NCI-H1092 treated with DMSO at 0.1 percent for 48 hours (cell line): ENCODE results near the gene SPEF2.
"Not testable (repeated sequence)": the region's sequence is repeated elsewhere in the genome, so short reads cannot be mapped to it uniquely, and the experiment has no call there.

Source experiments
- DNase-seq: peaks from one replicate; lab custom pipeline; 2025; lab: John Stamatoyannopoulos, UW

SPEF2 gene

GRCh38 chr5:35820735-35821134 lies 203.1 kb downstream of the SPEF2 start:
- DNase-seq, result no peak

GRCh38 chr5:35821513-35821912 lies 203.8 kb downstream of the SPEF2 start:
- DNase-seq, result no peak

- no peak for DNase-seq
Measured at GRCh38 chr5:35822511-35822910, 204.8 kb downstream of the SPEF2 start.

GRCh38 chr5:35823347-35824098 lies 205.9 kb downstream of the SPEF2 start:
- DNase-seq, result no peak

- no peak for DNase-seq
Measured at GRCh38 chr5:35826056-35826455, 208.4 kb downstream of the SPEF2 start.

- DNase-seq, result no peak
Measured at GRCh38 chr5:35826554-35826953, 208.9 kb downstream of the SPEF2 start.

GRCh38 chr5:35828082-35828598 lies 210.5 kb downstream of the SPEF2 start:
- no peak for DNase-seq

- no peak for DNase-seq
Measured at GRCh38 chr5:35830587-35830986, 212.9 kb downstream of the SPEF2 start.

GRCh38 chr5:35832762-35833161 lies 215.1 kb downstream of the SPEF2 start:
- no peak for DNase-seq

GRCh38 chr5:35833224-35833623 lies 215.6 kb downstream of the SPEF2 start:
- DNase-seq, result no peak

GRCh38 chr5:35835796-35836742 lies 218.4 kb downstream of the SPEF2 start:
- DNase-seq, result no peak

GRCh38 chr5:35838370-35839042 lies 220.8 kb downstream of the SPEF2 start:
- DNase-seq, result no peak

GRCh38 chr5:35842856-35843255 lies 225.2 kb downstream of the SPEF2 start:
- no peak for DNase-seq

GRCh38 chr5:35845508-35845907 lies 227.8 kb downstream of the SPEF2 start:
- not testable (repeated sequence) for DNase-seq

GRCh38 chr5:35847491-35847890 lies 229.8 kb downstream of the SPEF2 start:
- DNase-seq, result no peak

- no peak for DNase-seq
Measured at GRCh38 chr5:35847961-35848360, 230.3 kb downstream of the SPEF2 start.

- DNase-seq, result no peak
Measured at GRCh38 chr5:35849860-35850259, 232.2 kb downstream of the SPEF2 start.

GRCh38 chr5:35850967-35851680 lies 233.5 kb downstream of the SPEF2 start:
- DNase-seq, result no peak

- DNase-seq, result no peak
Measured at GRCh38 chr5:35852084-35852734, 234.5 kb downstream of the SPEF2 start.

- DNase-seq, result no peak
Measured at GRCh38 chr5:35852773-35853172, 235.1 kb downstream of the SPEF2 start.

- DNase-seq, result no peak
Measured at GRCh38 chr5:35853631-35854030, 236.0 kb downstream of the SPEF2 start.
